Left renal cortex interstitium (tissue), 4 donors: ENCODE data around the gene CDK16. TPM values are rescaled to one million over a fixed set of nuclear protein-coding genes. Genes with fewer than 3 reads are reported as not detected.
"Not testable (repeated sequence)": the region's sequence is repeated elsewhere in the genome, so short reads cannot be mapped to it uniquely, and the experiment has no call there.

Experiments used
- DNase-seq, 4 donors: peaks; one replicate each; pipeline ENCODE4 v3.0.0-alpha.2; 2013; ENCODE audit warnings: low read depth in 4 of 4, low spot score in 2 of 4, missing footprints in 1 of 4
- polyA plus RNA-seq, 4 donors: library from polyadenylated mRNA; unstranded; fragments of 120-200 nt; gene quantifications; one replicate each; pipeline ENCODE4 v1.2.1, GENCODE V29; 2013; ENCODE audit not compliant: insufficient read length in 4 of 4

Gene CDK16
- polyA plus RNA-seq, 4 donors: 100 to 144 (median 125) TPM

GRCh38 chrX:47245156-47245555 is 26.7 kb downstream of the CDK16 start:
- DNase-seq: no peak

- no peak for DNase-seq
Measured at GRCh38 chrX:47247206-47247998, 28.9 kb downstream of the CDK16 start.

DNA sequence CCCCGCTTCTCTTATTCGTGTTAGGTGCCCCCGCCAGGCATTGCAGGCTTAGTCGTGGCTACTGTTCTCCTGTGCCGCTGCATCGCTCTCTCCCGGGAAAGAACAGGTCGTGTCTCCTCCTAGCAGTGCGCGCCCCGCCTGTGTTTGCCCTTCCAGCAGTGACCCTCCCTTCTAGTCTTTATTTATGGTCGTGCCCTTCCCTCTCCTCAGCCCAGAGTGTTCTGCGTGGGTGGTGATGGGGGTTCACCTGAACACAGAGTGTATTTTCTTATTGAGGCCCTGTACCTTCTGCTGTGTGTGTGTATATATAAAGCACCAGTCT is 29.5 kb downstream of the CDK16 start:
- no peak for DNase-seq

DNA sequence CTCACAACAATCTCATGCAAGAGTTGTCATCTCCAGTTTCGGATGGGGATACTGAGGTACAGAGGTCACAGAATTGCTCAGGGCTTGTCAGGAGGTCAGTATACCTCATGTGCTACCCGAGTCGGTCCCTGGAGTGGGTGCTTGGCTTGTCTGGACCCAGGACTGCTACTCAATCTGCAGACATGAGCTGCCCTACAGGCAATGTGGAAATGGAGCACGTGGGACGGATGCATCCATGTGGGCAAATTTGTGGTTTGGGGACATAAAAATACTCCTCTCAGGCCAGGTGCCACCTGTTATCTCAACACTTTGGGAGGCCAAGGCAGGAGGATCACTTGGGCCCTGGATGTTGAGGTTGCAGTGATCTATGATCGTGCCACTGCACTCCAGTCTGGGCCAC is 30.1 kb downstream of the CDK16 start:
- DNase-seq: no peak

GRCh38 chrX:47250017-47250347 is 31.5 kb downstream of the CDK16 start:
- DNase-seq: no peak

- not testable (repeated sequence) for DNase-seq
Measured at GRCh38 chrX:47257620-47258019, 39.1 kb downstream of the CDK16 start.

- DNase-seq: no peak
Measured at GRCh38 chrX:47264483-47265173, 46.1 kb downstream of the CDK16 start.

- no peak for DNase-seq
Measured at GRCh38 chrX:47266643-47267042, 48.2 kb downstream of the CDK16 start.

GRCh38 chrX:47272013-47272408 is 53.5 kb downstream of the CDK16 start:
- no peak for DNase-seq

- DNase-seq: no peak
Measured at GRCh38 chrX:47273011-47273730, 54.7 kb downstream of the CDK16 start.

- DNase-seq: no peak
Measured at GRCh38 chrX:47278691-47279090, 60.2 kb downstream of the CDK16 start.

Other genes starting within 250 kb of the CDK16 start
- 10 to 100 TPM; 29.6 to 34.9 (median 31.2) TPM for gene RGN, start 140.2 kb upstream of the CDK16 start, polyA plus RNA-seq
- gene NDUFB11, start 74.0 kb upstream of the CDK16 start, polyA plus RNA-seq: 100 to 1,000 TPM in 2 of 4 donors, 10 to 100 TPM in 2; 90.0 to 132 (median 103) TPM
- 10 to 100 TPM; 46.2 to 70.6 (median 60.8) TPM for gene RBM10, start 73.5 kb upstream of the CDK16 start, polyA plus RNA-seq
- 100 to 1,000 TPM; 207 to 308 (median 252) TPM for gene UBA1, start 24.9 kb upstream of the CDK16 start, polyA plus RNA-seq
- 100 to 1,000 TPM; 124 to 149 (median 141) TPM for gene USP11, start 14.3 kb downstream of the CDK16 start, polyA plus RNA-seq
- 1 to 10 TPM in 2 of 4 donors, under 1 TPM in 2; 0.67 to 1.2 (median 0.92) TPM for gene ZNF157, start 151.9 kb downstream of the CDK16 start, polyA plus RNA-seq